NB4 (cell line): ENCODE data around the gene CAMK2N1.

Source experiments
- DNase-seq: peaks from one replicate; pipeline ENCODE4 v3.0.0; 2010; ENCODE audit warnings: low read depth
- H3K4me3 ChIP-seq: one replicate; pipeline ENCODE4 v1.5.1; 2011; ENCODE audit warnings: mild to moderate bottlenecking, low read depth, low read length, moderate library complexity
- CTCF ChIP-seq: IDR thresholded peaks from one replicate; pipeline ENCODE4 v1.5.1; 2012; ENCODE audit warnings: low read depth, low read length
- MYC ChIP-seq: IDR thresholded peaks from 2 replicates; pipeline ENCODE4 v1.6.1; 2011; ENCODE audit warnings: low read depth, low read length
- POLR2A ChIP-seq: IDR thresholded peaks from 2 replicates; pipeline ENCODE4 v1.6.1; 2011; ENCODE audit warnings: mild to moderate bottlenecking; ENCODE audit not compliant: insufficient read length; ENCODE audit errors: extremely low read depth
- TF ChIP-seq, protein P1 (sequence below): IDR thresholded peaks from 2 replicates; pipeline ENCODE4 v1.6.1; 2011; ENCODE audit warnings: low read depth, low read length

The CAMK2N1 gene

GRCh38 chr1:20481643-20482498 lies 4.1 kb downstream of the CAMK2N1 start:
- DNase-seq: no peak
- TF ChIP-seq CTCF: no peak
- no peak for TF ChIP-seq MYC
- TF ChIP-seq, protein P1, sequence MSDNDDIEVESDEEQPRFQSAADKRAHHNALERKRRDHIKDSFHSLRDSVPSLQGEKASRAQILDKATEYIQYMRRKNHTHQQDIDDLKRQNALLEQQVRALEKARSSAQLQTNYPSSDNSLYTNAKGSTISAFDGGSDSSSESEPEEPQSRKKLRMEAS: no peak
- no peak for TF ChIP-seq POLR2A
- no peak overlapping the region for H3K4me3 ChIP-seq

- H3K4me3 ChIP-seq: no peak overlapping the region
- no peak for TF ChIP-seq CTCF
- TF ChIP-seq MYC: no peak
- no peak for TF ChIP-seq POLR2A
- TF ChIP-seq, protein P1: no peak
- DNase-seq: no peak
These were observed 4.9 kb downstream of the CAMK2N1 start for GRCh38 chr1:20480951-20481617.

GRCh38 chr1:20480243-20480944 lies 5.6 kb downstream of the CAMK2N1 start:
- no peak overlapping the region for H3K4me3 ChIP-seq
- TF ChIP-seq MYC: no peak
- no peak for TF ChIP-seq POLR2A
- TF ChIP-seq CTCF: no peak
- TF ChIP-seq, protein P1: no peak
- no peak for DNase-seq

DNA sequence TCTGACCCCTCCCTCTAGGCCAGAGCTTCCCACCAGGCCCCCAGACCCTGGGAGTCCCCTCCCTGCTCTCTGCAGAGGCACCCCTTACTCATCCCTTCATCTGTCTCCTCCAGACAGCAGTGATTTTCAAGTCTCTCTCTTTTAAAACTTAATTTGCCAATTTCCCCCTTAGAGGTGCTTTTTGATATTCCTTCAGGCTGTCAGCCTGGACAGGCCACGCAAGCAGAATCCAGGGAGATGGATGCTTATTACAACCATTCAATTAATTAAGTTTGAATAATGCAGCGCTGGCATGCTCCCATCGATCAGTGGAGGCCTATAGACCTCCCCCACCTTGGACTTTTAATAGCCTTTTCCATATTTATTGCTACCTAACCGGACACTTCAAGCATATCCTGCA lies 6.2 kb downstream of the CAMK2N1 start:
- no peak for DNase-seq
- no peak overlapping the region for H3K4me3 ChIP-seq
- no peak for TF ChIP-seq MYC
- no peak for TF ChIP-seq POLR2A
- no peak for TF ChIP-seq CTCF
- TF ChIP-seq, protein P1: no peak

GRCh38 chr1:20478057-20478635 lies 7.9 kb downstream of the CAMK2N1 start:
- DNase-seq: no peak
- TF ChIP-seq CTCF: no peak
- no peak for TF ChIP-seq POLR2A
- H3K4me3 ChIP-seq: no peak overlapping the region
